ENCODE measurements around the gene MYLK. TPM values are rescaled to one million over a fixed set of nuclear protein-coding genes. Genes with fewer than 3 reads are reported as not detected.

The MYLK gene
- total and polyA plus RNA-seq, 10 of the 15 experiments (the other 5 are each of a cell fraction or from before 2014, with no cell fraction given), result 0.04 to 1.6 (median 0.42) TPM; not detected in 1

DNA sequence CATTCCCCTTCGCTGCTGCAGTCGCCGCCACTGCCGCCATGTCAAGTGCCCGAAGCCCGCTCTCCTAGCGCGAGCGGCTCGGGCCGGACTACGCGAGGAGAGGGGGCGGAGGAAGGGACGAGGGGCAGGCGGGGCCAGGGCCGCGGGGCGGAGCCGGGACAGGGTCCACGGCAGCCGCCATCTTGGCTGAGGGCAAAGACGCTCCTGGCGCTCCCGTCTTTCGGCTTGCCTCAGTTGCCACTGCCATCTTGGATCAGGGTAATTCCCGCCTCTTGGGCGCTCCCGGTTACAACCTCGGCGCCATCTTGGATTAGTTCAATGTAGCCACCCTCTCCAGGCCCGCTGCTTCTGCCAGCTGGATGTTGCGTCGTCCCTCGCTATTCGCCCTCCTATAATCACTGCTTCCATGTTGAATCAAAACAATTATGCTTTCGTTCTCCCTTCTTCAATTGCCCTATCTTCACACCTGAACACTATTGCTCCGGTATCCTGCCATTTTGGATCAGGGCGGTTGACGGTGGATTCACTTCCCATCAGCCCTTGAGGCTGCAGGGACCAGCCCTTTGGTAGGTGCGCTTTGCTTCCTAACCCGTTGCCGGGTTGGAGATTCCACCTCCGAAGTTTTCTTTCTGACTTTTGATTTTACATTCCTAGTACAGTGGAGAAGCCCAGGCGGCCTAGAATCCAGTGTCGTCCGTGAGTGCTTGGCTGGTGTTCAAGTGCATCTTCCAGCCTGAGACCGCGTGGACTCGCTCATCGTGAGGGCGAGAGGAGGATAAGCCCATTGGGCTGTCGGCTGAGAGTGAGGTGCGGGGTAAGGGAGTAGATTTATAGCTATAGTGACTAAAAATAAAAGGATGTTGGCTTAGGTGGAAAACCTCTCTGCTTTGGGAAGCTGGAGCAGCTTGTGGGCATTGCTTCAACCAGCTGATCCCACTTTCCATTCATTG, 298.9 kb downstream of the MYLK start, which contains the start of gene HACD2 (continued):
- TF ChIP-seq, protein P1, sequence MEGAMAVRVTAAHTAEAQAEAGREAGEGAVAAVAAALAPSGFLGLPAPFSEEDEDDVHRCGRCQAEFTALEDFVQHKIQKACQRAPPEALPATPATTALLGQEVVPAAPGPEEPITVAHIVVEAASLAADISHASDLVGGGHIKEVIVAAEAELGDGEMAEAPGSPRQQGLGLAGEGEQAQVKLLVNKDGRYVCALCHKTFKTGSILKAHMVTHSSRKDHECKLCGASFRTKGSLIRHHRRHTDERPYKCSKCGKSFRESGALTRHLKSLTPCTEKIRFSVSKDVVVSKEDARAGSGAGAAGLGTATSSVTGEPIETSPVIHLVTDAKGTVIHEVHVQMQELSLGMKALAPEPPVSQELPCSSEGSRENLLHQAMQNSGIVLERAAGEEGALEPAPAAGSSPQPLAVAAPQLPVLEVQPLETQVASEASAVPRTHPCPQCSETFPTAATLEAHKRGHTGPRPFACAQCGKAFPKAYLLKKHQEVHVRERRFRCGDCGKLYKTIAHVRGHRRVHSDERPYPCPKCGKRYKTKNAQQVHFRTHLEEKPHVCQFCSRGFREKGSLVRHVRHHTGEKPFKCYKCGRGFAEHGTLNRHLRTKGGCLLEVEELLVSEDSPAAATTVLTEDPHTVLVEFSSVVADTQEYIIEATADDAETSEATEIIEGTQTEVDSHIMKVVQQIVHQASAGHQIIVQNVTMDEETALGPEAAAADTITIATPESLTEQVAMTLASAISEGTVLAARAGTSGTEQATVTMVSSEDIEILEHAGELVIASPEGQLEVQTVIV (IDR thresholded peaks at IDR 0.05; ENCODE audit: borderline replicate concordance, partially characterized antibody), result peak; percentile 41
- peak; percentile 98 for TF ChIP-seq IKZF1 (conservative IDR thresholded peaks at IDR 0.05)
- TF ChIP-seq PAX5 (IDR thresholded peaks at IDR 0.05; ENCODE audit: borderline replicate concordance, low read depth, low read length), result 0 out of 2 replicates have a peak, but pooled peaks have one; percentile 4
- peak; percentile 82; the same call in 1 of the 2 replicates for TF ChIP-seq TAF1 (IDR thresholded peaks at IDR 0.05; ENCODE audit: borderline replicate concordance, low read depth, low read length)
- peak; percentile 72 for TF ChIP-seq RCOR1 (conservative IDR thresholded peaks at IDR 0.05; ENCODE audit: low read depth, low read length)
- TF ChIP-seq E2F8 (IDR thresholded peaks at IDR 0.05; ENCODE audit: low read depth, partially characterized antibody), result peak; percentile 49
- peak; percentile 23 for TF ChIP-seq MEF2B (IDR thresholded peaks at IDR 0.05; ENCODE audit: partially characterized antibody, poor library complexity, severe bottlenecking)
- 0 out of 2 replicates have a peak, but pooled peaks have one; percentile 47 for TF ChIP-seq TCF3 (IDR thresholded peaks at IDR 0.05; ENCODE audit: borderline replicate concordance, insufficient read depth, low read depth, low read length)
- TF ChIP-seq, protein P2, sequence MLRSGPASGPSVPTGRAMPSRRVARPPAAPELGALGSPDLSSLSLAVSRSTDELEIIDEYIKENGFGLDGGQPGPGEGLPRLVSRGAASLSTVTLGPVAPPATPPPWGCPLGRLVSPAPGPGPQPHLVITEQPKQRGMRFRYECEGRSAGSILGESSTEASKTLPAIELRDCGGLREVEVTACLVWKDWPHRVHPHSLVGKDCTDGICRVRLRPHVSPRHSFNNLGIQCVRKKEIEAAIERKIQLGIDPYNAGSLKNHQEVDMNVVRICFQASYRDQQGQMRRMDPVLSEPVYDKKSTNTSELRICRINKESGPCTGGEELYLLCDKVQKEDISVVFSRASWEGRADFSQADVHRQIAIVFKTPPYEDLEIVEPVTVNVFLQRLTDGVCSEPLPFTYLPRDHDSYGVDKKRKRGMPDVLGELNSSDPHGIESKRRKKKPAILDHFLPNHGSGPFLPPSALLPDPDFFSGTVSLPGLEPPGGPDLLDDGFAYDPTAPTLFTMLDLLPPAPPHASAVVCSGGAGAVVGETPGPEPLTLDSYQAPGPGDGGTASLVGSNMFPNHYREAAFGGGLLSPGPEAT (IDR thresholded peaks at IDR 0.05; ENCODE audit: low read depth), result peak; percentile 93
- TF ChIP-seq RUNX3 (IDR thresholded peaks at IDR 0.05; ENCODE audit: low read length), result peak; percentile 72
- TF ChIP-seq KLF5 (IDR thresholded peaks at IDR 0.05; ENCODE audit: partially characterized antibody), result peak; percentile 75
- TF ChIP-seq, protein P3, sequence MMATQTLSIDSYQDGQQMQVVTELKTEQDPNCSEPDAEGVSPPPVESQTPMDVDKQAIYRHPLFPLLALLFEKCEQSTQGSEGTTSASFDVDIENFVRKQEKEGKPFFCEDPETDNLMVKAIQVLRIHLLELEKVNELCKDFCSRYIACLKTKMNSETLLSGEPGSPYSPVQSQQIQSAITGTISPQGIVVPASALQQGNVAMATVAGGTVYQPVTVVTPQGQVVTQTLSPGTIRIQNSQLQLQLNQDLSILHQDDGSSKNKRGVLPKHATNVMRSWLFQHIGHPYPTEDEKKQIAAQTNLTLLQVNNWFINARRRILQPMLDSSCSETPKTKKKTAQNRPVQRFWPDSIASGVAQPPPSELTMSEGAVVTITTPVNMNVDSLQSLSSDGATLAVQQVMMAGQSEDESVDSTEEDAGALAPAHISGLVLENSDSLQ (IDR thresholded peaks at IDR 0.05), result no peak; the same call in 1 of the 2 replicates
- TF ChIP-seq FOS (IDR thresholded peaks at IDR 0.05; ENCODE audit: borderline replicate concordance, extremely low read depth, insufficient read length), result no peak
- no peak for TF ChIP-seq ZNF217 (IDR thresholded peaks at IDR 0.05)
- peak; percentile 28; the same call in 1 of the 2 replicates for TF ChIP-seq ZNF384 (IDR thresholded peaks at IDR 0.05; ENCODE audit: borderline replicate concordance, low read depth, low read length)
- TF ChIP-seq BMI1 (IDR thresholded peaks at IDR 0.05; ENCODE audit: borderline replicate concordance), result no peak
- peak; percentile 90 for TF ChIP-seq PML (IDR thresholded peaks at IDR 0.05; ENCODE audit: low read length)
- no peak for TF ChIP-seq SUZ12 (IDR thresholded peaks at IDR 0.05; ENCODE audit: unreplicated experiment)
- TF ChIP-seq MYB (IDR thresholded peaks at IDR 0.05; ENCODE audit: borderline replicate concordance, low read depth, low read length), result no peak
